NAMALWA (cell line): ENCODE results near the gene HTD2.
A peak's percentile ranks its signal among the peaks of the same experiment; 100 is the strongest.

ENCODE experiments used
- DNase-seq: peaks from one replicate; pipeline ENCODE4 v3.0.0-alpha.2; 2015; ENCODE audit warnings: low spot score

HTD2 gene

DNA sequence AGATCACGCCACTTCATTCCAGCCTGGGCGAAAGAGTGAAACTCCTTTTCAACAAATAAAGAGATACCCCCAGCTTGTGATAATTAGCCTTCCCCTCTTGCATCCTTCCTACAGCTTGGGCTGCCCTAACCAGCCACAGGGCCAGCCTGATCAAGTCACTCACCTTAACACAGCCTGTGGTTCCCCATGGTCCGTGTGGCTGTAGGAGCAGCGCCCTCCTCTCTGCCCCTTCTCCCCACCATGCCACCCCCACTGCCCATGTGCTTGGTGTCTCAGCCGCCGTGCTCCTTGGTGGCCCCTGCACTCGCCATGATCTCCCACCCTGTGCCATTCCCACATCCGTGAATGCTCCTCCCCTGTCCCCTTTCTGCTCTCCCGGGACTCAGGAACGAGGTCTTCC is 13.5 kb upstream of the HTD2 start:
- no peak for DNase-seq

DNA sequence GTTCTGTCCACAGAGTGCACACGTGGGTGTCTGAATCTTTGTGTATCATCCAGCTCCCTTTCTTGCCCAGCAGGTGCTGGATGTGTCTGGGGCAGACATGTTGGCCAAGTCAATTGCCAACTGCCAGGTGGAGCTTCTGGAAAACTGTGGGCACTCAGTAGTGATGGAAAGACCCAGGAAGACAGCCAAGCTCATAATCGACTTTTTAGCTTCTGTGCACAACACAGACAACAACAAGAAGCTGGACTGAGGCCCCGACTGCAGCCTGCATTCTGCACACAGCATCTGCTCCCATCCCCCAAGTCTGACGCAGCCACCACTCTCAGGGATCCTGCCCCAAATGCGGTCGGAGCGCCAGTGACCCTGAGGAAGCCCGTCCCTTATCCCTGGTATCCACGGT is 12.8 kb upstream of the HTD2 start:
- no peak for DNase-seq

DNA sequence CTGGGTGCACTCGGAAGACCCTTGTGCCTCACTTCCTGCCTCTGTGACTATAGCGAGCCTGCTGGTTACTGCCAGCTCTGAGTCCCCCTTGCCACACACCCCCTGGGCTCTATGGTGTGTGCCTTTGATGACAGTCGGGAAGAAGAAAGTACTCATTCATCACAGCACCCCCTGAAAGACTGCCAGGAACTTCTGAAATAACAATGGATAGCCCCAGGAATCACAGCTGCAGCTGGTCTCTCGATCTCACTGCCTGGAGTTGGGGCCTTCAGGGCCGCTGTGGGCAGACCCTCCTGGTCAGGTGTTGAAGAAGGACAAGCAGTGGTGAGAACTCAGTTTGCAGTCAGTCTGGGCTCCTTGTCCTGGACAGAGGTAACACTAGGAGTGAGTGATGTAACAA is 10.1 kb upstream of the HTD2 start:
- DNase-seq: no peak

DNA sequence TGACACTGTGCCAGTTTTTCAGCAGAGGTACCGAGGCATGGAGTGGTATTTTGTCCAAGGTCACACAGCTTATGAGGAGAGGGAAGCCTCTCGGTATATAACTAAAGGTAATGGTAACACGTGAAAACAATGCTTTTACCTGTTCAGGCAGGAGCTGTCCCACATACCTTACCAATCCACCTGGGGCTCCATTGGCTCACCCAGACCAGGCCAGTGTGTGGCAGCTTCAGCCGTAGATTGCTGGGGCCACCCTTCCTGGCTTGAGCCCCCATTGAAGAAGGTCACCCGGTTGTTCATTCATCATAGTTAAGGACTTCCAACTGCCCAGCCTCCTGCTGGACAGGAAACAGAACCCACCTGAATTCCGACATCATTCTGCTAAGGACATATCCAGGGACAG is 9.5 kb upstream of the HTD2 start:
- DNase-seq: no peak

DNA sequence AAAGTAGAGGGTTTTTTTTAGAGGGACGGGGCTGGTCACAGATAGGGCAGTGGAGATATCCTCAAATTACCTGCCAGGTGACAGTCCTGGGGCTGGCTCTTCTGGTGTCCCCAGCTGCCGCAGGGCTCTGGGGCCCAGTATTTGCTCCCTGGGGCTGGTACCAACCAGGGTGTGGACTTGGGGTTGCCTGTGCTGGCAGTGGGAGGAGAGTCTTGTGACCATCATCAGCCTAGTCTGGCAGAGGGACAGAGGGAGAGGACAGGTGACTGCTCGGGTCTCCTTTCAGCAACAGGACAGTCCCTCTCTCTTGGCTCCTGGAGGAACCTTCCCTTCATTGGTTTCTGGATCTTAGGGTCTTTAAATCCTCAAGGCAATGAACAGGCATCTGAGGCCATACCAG is 8.1 kb upstream of the HTD2 start:
- DNase-seq: no peak

DNA sequence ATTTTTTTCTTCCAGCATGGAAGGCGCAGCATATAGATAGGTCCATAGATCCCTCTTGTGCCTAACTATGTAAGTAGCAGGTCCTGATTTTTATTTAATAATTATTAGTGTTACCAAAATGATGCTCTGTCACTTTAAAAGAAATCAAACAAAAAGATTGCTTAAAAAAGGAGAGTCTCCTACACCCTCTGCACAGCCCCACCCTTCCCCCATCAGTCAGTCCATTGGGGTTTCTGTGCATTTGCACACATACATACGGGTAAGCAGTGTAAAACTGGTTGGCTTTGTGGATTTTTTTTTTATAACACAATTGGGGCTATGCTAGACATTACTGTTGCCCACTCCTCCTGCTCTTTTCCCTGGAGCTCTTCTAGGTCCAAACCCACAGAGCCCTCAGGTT is 7.2 kb upstream of the HTD2 start:
- DNase-seq: no peak

DNA sequence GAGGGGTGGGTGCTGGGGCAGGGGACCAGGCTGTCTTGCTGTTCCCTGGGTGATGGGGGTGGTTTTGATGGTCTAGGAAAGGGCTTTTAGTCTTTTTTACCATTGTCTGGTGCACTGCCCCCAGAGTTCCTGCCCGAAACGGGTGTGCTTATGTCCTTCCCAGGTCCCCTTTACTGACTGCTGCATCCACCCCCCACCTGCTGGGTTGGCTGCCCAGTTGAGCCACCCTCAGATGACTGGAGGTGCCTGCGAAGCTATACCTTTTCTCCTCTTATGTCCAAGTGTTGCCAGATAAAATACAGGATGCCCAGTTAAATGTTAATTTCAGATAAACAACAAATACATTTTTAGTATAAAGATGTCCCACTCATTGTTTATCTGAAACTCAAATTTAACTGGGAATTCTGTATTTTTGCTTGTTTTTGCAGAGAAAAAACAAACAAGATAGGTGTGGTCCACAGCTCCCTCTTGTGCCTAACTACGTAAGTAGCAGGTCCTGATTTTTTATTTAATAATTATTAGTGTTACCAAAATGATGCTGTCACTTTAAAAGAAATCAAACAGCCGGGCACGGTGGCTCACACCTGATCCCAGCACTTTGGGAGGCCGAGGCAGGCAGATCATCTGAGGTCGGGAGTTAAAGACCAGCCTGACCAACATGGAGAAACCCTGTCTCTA is 6.3 kb upstream of the HTD2 start:
- peak; percentile 40 for DNase-seq

DNA sequence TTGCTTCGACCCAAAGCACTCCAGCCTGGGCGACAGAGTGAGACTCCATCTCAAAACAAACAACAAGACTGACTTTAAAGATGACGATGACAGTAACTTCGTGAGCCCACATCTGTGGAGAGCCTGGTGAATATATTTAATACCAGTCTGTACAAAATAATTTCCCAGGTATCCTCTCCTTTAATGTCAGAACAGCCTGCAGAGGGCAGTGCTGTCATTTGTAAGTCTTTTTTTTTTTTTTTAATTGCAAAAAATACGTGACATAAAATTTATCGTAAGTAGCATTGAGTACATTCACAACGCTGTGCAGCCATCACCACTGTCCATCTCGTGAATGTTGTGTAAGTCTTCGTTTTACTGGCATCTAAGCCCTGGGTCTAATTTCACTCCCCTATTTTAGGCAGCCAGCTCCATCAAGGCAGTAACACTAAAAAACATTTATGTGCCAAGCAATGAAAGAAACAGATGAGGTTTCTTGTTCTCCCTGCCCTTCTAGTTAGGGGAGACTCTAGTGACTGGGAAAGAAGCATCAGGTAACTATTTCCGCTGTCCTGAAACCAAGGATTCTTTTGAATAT is 1.4 kb downstream of the HTD2 start:
- peak; percentile 74 for DNase-seq

DNA sequence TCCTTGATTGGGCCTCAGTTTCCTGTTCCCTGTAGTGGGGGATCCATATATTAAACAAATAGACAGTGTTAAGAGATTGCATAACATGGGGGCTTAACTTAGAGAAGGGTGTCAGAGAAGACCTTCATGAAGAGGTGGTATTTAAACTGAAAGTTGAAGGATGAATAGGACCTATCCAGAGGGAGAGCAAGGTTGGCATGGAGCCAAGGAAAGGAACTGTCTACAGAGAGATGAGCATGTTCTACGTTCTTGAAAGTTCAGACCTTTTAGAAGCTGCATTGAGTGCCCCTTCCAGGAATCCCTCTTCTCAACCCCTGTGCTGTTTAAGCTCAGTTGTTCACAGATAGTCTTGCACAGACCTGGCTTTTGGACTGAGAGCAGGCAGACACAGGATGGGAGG is 2.4 kb downstream of the HTD2 start:
- no peak for DNase-seq

DNA sequence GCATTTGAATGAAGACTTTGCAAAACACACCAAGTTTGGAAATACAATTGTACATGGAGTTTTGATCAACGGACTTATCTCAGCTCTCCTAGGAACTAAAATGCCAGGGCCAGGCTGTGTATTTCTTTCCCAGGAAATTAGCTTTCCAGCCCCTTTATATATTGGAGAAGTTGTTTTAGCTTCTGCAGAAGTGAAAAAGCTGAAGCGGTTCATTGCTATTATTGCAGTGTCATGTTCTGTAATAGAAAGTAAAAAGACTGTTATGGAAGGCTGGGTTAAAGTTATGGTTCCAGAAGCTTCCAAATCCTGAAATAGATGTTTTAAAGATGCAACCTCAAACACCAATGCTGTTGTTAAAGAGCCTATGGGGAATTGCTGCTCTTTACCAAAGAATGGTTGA is 11.5 kb downstream of the HTD2 start:
- no peak for DNase-seq

DNA sequence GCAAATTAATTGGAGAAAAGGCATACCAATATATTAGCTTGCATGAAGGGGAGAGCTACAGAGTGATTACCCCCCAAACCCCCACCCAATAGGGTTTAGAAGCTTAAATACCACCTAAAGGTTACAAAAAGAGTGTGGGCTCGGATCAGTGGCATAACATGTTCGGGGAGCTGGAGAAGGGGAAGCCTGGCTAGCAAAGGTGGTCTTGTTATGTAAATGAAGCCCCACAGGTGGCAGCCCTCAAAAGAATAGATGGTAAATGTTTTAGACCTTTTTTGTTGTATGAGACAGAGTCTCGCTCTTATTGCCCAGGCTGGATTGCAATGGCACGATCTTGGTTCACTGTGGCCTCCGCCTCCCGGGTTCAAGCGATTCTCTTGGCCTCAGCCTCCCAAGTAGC is 15.5 kb downstream of the HTD2 start:
- no peak for DNase-seq

DNA sequence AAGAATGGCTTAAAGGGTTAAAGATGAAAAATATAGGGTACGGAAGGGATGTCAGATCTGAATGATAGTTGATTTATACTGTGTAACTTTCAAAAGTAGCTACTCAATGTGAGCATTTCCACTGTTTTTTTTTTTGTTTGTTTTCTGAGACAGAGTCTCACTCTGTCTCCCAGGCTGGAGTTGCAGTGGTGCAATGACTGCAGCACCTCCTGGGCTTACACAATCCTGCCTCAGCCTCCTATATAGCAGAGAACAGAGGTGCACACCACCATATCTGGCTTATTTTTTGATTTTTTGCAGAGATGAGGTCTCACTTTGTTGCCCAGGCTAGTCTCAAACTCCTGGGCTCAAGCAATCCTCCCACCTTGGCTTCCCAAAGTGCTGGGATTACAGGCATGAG is 16.5 kb downstream of the HTD2 start:
- DNase-seq: no peak

DNA sequence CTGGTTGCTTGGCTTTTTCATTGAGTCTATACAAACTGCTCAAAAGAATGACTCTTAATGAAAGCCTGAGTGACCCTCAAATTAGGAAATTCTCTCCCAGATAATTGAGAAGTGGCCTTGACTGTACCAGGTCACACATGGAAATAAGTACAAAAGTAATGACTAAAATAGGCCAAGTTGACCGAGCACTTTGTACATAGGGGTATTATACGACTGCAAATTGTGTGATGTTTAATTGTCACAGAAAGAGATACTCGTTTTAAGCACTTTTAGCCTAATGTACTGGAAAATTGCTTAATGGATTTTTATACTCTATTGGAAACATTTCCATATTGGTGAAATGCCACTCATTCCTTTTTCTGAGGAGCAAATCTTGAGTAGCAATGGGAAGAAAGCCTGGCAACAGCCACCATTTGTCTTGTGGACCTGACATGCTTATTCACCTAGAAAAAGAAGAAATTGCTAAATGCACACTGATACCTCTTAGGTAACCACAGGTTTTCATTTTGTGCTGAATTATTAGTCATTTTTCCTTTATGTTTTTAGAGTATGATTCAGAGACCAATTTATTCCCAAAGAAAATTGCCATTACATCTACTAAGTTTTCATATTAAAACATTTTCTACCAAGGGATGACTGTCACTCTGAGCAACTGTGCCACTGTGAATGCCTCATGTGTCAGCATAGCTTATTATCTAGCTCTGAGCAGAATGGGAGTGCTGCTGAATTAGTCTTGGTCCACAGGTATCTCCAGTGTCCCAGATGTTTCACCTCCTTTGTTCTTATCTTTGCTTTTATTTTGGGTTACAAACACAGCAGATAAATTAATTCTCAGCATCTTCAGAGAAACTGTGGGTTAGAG is 17.4 kb downstream of the HTD2 start:
- no peak for DNase-seq

DNA sequence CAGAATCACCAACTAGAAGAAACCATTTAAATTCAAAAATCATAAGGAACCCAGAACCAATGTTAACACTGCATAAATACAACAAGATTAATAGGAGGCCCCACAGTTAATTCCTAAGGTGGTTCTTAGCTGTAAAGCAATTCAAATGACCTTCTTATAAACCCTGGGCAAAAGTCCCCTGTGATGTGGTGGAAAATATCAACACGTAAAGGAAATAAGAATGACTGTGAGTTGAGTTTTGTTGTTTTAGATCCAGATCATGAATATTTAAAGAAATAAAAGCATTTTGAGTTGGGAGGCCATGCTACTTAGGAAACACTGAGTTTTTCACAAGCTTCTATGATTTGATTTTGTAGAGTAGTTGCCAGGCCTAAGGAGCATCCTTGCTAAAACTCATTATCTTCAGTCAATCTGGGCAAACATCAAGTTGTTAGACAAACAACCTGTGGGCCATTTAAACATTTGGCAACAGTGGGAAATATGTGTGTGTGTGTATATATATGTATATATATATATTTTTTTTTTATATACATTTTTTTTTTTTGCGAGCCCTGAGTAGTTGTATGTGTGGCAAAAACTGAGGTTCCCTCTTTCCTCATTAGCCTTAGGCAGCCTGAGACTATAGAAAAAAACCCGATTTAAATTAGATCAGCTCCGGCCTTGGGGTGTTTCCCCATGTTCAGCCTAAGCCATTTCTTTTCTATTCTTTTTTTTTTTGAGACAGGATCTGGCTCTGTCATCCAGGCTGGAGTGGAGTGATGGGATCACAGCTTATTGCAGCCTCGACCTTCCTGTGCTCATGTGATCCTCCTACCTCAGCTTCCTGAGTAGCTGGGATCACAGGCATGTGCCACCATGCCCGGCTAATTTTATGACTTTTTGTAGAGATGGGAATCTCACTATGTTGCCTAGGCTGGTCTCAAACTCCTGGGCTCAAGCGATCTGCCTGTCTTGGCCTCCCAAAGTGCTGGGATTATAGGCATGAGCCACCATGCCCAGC is 18.4 kb downstream of the HTD2 start:
- DNase-seq: no peak

DNA sequence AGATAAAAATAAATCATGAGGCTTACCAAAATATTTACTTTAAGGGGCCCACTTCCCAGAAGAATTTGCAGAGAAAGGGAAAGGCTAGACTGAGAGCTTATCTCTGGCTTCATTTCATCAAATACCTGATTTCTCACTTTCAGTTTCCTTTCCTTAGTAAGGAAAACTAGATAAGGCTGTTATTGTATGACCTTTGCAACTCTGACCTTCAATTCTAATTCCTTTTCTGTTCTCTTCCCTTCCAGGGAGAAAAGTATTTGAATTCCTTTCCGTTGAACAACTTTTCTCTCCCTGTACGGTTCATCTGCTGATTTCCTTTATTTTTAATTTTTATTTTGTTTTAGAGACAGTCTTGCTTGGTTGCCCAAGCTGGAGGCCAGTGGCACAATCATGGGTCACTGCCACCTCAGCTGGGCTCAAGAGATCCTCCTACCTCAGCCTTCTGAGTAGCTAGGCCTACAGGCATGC is 19.2 kb downstream of the HTD2 start:
- no peak for DNase-seq

DNA sequence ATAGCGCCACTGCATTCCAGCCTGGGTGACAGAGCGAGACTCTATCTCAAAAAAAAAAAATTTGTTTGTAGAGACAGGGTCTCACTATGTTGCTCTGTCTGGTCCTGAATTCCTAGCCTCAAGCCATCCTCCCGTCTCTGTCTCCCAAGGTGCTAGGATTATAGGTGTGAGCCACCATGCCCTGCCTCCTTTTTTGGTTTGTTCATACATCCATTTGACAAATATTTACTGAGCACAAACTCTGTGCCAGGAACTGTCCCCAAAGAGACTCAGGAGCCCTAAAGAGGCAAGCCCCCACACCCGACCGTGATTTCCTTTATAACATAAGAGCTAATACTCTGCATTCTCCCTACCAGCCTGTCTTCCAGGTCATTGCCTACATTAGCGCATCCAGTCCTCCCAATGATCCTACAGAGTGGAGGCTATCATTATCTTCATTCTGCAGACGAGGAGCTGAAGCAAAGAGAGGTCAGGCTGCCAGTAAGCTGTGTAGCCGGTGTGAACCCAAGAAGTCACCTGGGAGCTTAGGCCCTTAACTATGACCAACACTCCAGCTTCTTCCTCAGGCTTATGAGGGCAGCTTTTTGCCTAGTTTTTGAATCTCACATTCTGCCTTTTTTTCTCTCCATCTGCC is 20.1 kb downstream of the HTD2 start:
- no peak for DNase-seq

DNA sequence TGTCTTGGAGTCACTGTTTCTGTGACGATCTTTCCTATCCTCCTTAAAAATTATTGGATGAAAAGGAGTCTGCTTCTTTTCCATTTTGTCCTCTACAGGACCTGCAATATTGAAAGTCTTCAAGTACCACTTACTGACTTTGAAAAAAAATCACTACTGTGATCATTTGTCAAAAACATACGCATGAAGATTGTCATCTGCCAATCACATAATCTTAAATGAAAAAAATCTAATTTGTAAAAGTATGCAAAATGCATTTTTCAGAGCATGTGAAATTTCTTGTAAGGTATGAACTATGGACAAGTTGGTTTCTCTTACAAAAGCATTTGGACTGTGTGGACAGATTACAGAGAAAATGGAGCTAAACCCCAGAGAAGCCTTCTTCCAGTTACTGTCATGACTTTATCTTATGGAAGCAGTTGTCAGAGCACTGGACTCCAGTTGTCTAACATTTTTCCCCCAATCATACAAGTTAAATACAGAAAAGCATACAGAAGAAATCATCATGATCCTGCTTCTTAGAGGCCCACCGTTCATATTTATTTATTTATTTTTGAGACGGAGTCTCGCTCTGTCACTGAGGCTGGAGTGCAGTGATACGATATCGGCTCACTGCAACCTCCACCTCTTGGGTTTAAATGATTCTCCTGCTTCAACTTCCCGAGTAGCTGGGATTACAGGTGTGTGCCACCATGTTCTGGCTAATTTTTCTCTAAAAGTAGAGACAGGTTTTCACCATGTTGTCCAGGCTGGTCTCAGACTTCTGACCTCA is 23.0 kb downstream of the HTD2 start:
- no peak for DNase-seq

DNA sequence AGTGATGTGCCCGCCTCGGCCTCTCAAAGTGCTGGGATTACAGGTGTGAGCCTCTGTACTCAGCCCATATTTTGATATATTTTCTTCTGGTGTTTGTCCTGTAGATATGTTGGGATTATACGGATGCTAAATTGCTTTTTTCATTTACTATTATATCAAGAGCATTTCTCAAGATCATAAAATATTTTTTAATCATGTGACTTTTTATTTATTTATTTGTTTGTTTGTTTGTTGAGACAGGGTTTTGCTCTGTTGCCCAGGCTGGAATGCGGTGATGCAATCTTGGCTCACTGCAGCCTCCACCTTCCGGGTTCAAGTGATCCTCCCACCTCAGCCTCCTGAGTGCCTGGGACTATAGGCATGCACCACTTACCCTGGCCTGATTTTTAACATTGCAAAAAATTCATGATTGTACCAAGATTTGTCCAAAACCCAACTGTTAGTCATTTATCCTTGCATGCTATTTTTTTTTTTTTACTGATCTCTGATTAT is 23.6 kb downstream of the HTD2 start:
- no peak for DNase-seq

DNA sequence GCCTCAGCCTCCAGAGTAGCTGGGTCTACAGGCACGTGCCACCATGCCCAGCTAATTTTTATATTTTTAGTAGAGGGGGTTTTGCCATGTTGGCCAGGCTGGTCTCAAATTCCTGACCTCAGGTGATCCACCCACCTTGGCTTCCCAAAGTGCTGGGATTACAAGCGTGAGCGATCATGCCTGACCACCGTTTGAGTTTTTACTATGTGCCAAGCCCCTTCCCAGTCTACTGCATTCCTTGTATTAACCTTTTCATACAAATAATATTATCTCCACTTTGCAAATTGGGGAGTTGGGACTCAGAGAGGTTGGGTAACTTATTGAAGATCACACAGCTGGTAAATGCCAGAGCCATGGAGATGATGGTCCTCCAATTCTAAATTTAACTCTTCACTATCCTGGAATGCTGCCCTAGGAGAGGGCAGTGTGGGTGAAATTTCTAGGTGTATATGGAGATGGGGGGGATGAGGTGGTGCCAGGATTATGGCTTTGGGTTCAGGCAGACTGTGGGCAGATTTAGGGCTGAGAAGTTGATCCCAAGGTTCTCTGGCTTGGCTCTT is 25.4 kb downstream of the HTD2 start:
- DNase-seq: no peak

DNA sequence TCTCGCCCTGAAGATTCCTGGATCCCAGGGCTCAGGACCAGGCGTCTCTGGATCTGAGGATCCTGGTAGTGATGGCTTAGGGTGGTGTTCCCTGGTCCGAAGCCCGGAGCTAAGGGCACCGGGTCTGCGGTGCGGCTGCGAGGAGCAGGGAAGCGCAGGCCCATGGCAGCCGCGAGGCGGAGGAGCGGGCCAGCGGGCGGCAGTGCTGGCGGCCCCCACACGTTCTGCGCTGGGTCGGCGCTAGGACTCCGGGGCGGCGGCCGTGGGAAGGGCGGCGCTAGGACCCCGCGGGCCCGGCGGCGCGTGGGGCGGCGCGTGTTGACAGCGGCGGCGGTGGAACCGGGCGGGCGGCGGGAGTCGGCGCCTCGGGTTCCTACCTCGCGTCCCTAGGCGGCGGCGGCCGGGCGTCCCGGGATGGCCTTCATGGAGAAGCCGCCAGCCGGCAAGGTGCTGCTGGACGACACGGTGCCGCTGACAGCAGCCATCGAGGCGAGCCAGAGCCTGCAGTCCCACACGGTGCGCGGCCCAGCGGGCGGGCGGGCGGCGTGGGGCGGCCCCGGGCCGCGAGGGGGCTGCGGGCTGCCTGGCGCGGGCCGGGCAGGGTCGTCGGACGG is 26.4 kb downstream of the HTD2 start, which contains the start of gene PXK:
PXK (plus strand) TSS at position 318 of the 614 bp plus-strand sequence; CDS start at position 415, 97 bp downstream.
- peak; percentile 60 for DNase-seq
